Amniotic epithelial cell (primary cell): ENCODE results near the gene ARSB.
A peak's percentile ranks its signal among the peaks of the same experiment; 100 is the strongest.
"Not testable (repeated sequence)": the region's sequence is repeated elsewhere in the genome, so short reads cannot be mapped to it uniquely, and the experiment has no call there.

Experiments
- DNase-seq: peaks from one replicate; pipeline ENCODE4 v3.0.0-alpha.2; 2010; ENCODE audit warnings: low read depth

The ARSB gene

GRCh38 chr5:78778538-78778937 is 206.6 kb downstream of the ARSB start:
- peak; percentile 42 for DNase-seq

GRCh38 chr5:78777901-78778300 is 207.2 kb downstream of the ARSB start:
- DNase-seq: no peak

GRCh38 chr5:78776637-78777036 is 208.5 kb downstream of the ARSB start:
- peak; percentile 35 for DNase-seq

GRCh38 chr5:78773655-78774054 is 211.5 kb downstream of the ARSB start:
- DNase-seq: no peak

- no peak for DNase-seq
Measured at GRCh38 chr5:78771260-78772205, 213.6 kb downstream of the ARSB start.

GRCh38 chr5:78768781-78769380 is 216.2 kb downstream of the ARSB start:
- peak; percentile 62 for DNase-seq

- DNase-seq: peak; percentile 61
Measured at GRCh38 chr5:78766412-78766762, 218.7 kb downstream of the ARSB start.

- peak; percentile 82 for DNase-seq
Measured at GRCh38 chr5:78765756-78766411, 219.2 kb downstream of the ARSB start.

GRCh38 chr5:78765116-78765515 is 220.0 kb downstream of the ARSB start:
- DNase-seq: peak; percentile 70

- no peak for DNase-seq
Measured at GRCh38 chr5:78763659-78764189, 221.4 kb downstream of the ARSB start.

GRCh38 chr5:78762743-78763142 is 222.4 kb downstream of the ARSB start:
- DNase-seq: not testable (repeated sequence)

GRCh38 chr5:78761840-78762239 is 223.3 kb downstream of the ARSB start:
- DNase-seq: no peak

- DNase-seq: no peak
Measured at GRCh38 chr5:78760770-78761169, 224.3 kb downstream of the ARSB start.

- no peak for DNase-seq
Measured at GRCh38 chr5:78760366-78760765, 224.7 kb downstream of the ARSB start.

- peak; percentile 92 for DNase-seq
Measured at GRCh38 chr5:78758169-78758839, 226.8 kb downstream of the ARSB start.

- DNase-seq: peak; percentile 85
Measured at GRCh38 chr5:78757269-78758053, 227.6 kb downstream of the ARSB start.

- no peak for DNase-seq
Measured at GRCh38 chr5:78756858-78757257, 228.3 kb downstream of the ARSB start.

- DNase-seq: peak; percentile 52
Measured at GRCh38 chr5:78755822-78756429, 229.2 kb downstream of the ARSB start.

GRCh38 chr5:78754655-78755054 is 230.5 kb downstream of the ARSB start:
- no peak for DNase-seq

GRCh38 chr5:78753093-78753531 is 232.0 kb downstream of the ARSB start:
- peak; percentile 72 for DNase-seq

GRCh38 chr5:78751872-78752271 is 233.2 kb downstream of the ARSB start:
- peak; percentile 54 for DNase-seq
